GM19397 (cell line): Measurements from ENCODE around the gene USP53.
"Not testable (repeated sequence)": the region's sequence is repeated elsewhere in the genome, so short reads cannot be mapped to it uniquely, and the experiment has no call there.

Source experiments
- ATAC-seq: cut with Tn5 transposase; IDR thresholded peaks from one replicate; pipeline ENCODE4 v1.9.1; 2021; ENCODE audit warnings: mild to moderate bottlenecking, moderate library complexity; ENCODE audit not compliant: unreplicated experiment

The USP53 gene

DNA sequence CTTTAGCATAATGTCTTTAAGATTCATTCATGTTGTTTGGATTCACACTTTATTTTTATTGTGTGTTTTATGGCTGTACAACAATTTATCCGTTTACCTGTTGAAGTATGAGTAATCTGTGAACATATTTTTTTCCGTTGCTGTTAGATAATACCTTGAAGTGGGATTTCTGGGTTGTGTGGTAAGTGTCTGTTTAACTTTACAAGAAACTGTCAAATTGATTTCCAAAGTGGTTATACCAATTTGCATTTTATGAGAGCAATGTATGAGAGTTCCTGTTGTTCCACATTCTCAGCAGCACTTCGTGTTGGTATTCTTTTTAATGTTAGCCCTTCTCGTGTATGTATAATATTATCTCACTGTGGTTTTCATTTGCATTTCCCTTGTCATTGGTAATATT, 53.6 kb downstream of the USP53 start:
- ATAC-seq, result no peak

GRCh38 chr4:119268466-119268865, 56.0 kb downstream of the USP53 start:
- no peak for ATAC-seq

DNA sequence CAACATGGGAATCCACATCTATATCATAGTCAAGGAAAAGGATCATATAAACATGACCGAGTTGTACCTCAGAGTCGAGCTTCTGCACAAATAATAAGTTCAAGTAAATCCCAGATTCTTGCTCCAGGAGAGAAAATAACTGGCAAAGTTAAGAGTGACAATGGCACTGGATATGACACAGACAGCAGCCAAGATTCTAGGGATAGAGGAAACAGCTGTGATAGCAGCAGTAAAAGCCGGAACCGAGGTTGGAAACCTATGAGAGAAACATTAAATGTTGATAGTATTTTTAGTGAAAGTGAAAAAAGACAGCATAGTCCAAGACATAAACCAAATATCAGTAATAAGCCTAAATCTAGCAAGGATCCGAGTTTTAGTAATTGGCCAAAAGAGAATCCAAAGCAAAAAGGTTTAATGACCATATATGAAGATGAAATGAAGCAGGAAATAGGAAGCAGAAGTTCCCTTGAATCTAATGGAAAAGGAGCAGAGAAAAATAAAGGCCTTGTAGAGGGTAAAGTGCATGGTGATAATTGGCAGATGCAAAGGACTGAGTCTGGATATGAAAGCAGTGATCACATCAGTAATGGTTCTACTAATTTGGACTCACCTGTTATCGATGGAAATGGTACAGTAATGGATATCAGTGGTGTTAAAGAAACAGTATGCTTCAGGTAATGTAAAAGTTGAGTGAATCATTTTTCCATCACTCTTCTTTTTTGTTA, 59.0 kb downstream of the USP53 start:
- no peak for ATAC-seq

- ATAC-seq, result not testable (repeated sequence)
These were observed 67.0 kb downstream of the USP53 start for GRCh38 chr4:119279541-119279940.

- ATAC-seq, result not testable (repeated sequence)
These were observed 67.4 kb downstream of the USP53 start for GRCh38 chr4:119279945-119280344.

GRCh38 chr4:119281393-119281792, 68.9 kb downstream of the USP53 start:
- no peak for ATAC-seq

- ATAC-seq, result no peak
These were observed 72.6 kb downstream of the USP53 start for GRCh38 chr4:119284876-119285780.

DNA sequence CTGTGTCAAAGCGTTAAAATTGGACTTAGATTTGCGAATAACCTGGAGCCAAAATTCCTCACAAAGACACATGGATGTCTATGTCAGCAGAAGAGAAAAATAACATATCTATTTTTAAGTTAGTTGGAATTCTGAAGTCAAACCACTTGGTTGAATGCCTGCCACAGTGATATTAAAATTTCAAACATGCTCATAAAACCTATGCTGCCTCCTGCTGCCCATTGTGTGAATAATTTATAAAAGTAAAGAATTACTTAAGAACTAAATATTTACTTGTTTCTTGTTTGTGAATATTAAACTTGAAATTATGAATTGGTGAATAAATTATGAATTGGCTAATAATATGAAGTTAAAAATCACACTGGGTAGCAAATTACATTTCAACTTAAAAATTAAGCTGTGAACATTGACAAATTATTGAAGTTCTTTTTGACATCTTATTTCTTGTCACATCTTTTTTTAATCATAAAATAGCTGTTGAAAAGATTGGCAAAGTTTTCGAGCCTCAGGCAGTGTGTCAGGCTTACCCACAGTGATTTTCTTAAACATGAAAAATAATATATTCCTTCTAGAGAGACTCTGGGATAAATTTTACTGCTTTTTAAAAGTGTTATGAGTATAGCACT, 74.0 kb downstream of the USP53 start:
- no peak for ATAC-seq

- ATAC-seq, result no peak
These were observed 76.8 kb downstream of the USP53 start for GRCh38 chr4:119289313-119289712.

- no peak for ATAC-seq
These were observed 78.1 kb downstream of the USP53 start for GRCh38 chr4:119290598-119290997.

GRCh38 chr4:119296356-119296755, 83.8 kb downstream of the USP53 start:
- no peak for ATAC-seq

GRCh38 chr4:119297795-119298194, 85.3 kb downstream of the USP53 start:
- ATAC-seq, result no peak

- ATAC-seq, result no peak
These were observed 86.8 kb downstream of the USP53 start for GRCh38 chr4:119299260-119299671.

GRCh38 chr4:119299741-119300100, 87.2 kb downstream of the USP53 start:
- ATAC-seq, result peak; percentile 40

DNA sequence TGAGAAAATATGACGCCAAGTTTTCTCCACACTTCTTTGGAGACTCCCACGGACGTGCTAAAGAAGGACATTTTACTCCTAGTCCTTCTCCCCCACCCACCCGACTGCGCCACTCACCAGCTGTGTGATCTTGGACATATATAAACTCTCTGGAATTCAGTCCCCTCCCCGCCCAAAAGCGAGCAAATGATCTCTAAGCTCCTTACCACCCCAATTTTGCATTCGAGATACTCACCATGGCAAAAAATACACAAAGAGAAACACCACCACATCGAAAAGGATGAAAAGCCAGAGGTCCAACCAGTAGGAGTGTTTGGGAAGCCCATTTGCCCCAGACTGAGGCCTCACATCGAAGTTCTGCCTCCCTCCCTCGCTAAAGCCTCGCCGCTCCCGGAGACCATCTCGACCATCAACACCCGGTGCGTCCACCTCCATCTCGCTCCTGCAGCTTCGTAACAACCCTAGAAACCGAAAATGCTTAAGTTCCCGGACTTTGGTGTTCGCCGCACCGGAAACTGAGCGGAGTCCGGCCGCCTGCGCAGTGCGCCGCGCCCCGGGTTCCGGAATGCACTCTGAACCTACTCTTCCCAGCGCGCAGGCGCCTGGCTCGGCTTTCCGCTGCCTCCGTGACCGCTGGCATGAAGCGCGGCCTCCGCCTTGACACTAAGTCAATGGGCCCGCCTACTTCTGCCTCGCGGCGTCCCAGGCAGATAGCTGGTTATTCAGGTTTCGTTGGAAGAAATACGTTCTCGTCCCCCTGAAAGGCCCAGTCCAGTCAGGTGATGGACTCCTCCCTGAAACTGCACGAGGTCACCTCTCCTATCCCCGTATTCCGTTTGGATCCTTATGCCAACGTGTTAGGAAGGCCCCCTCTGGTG, 87.8 kb downstream of the USP53 start:
- ATAC-seq, result peak; percentile 98

DNA sequence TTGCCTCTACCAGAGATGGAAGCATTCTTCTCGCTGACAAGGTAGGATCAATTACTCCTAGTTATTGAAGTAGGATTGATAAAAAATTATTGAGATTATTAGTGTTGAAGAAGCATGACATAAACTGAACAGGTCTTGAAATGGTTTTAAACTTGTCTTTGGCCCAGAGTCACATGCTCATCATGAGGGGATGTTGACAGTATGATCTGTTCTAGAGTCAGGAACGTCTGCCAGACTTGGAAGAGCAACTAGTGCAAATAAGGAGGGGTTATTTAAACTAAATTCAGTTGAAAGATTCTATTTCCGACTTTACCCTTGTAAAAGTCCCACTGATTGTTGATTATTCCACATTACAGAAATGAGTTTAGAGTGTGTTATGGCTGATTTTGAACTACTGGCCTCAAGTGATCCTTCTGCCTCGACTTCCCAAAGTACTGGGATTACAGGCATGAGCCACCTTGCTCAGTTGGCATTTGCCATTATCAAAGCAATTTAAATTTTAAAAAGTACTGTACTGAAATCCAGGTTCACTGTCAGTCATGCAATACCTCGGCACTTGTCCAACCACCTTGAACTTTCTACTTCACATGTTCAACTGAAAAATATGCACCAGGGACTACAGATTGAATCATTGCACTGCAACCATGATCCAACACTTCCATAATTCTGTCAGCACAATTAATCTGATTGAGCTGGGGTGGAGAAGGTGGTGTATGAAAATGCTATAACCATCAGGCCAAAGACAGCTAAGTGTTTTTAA, 89.7 kb downstream of the USP53 start:
- no peak for ATAC-seq

- no peak for ATAC-seq
These were observed 91.2 kb downstream of the USP53 start for GRCh38 chr4:119303587-119304305.

DNA sequence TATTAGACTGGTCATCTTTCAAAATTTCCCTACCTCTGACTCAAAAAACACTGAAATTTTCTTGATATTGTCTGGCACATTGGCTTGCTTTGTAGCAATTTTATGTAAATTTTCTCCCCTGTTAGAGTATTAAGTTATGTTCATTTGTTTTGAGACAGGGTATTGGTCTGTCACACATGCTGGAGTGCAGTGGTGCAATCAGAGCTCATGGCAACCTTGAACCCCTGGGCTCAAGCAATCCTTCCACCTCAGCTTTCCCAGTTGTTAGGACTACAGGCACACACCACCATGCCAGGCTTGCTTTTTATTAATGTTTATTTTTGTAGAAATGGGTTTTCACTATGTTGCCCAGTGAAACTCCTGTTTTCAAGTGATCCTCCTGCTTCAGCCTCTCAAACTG, 91.9 kb downstream of the USP53 start:
- no peak for ATAC-seq

DNA sequence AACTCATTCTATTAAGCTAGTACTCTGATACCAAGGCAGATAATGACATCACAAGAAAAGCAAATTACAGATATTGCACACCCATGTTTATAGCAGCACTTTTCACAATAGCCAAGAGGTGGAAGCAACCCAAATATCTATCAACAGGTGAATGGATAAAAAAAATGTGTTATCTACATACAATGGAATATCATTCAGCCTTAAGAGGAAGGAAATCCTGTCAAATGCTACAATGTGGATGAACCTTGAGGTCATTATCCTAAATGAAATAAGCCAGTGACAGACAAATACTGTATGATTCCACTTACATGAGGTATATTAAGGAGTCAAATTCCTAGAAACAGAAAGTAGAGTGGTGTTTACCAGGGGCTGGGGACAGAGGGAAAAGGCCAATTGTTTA, 95.1 kb downstream of the USP53 start:
- no peak for ATAC-seq
